Neural cell (in vitro differentiated cells): ENCODE data around the gene NKD1. TPM values are rescaled to one million over a fixed set of nuclear protein-coding genes. Genes with fewer than 3 reads are reported as not detected.

Source experiments
- H2AFZ ChIP-seq: fragments of 200-600, 300-800 bp; sonication (generic), shearing (Covaris generic); 2 replicates; pipeline ENCODE4 v1.6.0; 2014; ENCODE audit warnings: low read depth, mild to moderate bottlenecking, antibody characterized with exemption, low read length, moderate library complexity
- H3F3A ChIP-seq: fragments of 200-600 bp; shearing (Covaris generic); 2 replicates; pipeline ENCODE4 v1.6.1; 2016; ENCODE audit warnings: mild to moderate bottlenecking, moderate library complexity, mixed read lengths, antibody characterized with exemption, low read length; ENCODE audit not compliant: insufficient read depth, poor library complexity, severe bottlenecking
- H3K27ac ChIP-seq: fragments of 200-600, 300-800 bp; sonication (generic), shearing (Covaris generic); 2 replicates; pipeline ENCODE4 v1.5.1; 2014; ENCODE audit warnings: mild to moderate bottlenecking, low read length, moderate library complexity
- H3K27me3 ChIP-seq: fragments of 300-800, 200-600 bp; sonication (generic), shearing (Covaris generic); 2 replicates; pipeline ENCODE4 v1.6.0; 2014; ENCODE audit warnings: mild to moderate bottlenecking, low read depth, low read length, moderate library complexity; ENCODE audit not compliant: insufficient read depth
- H3K36me3 ChIP-seq: fragments of 300-800, 200-600 bp; sonication (generic), shearing (Covaris generic); 2 replicates; pipeline ENCODE4 v1.5.1; 2014; ENCODE audit warnings: mild to moderate bottlenecking, antibody characterized with exemption, low read length, moderate library complexity; ENCODE audit not compliant: insufficient read depth
- H3K4me2 ChIP-seq: fragments of 300-800, 200-600 bp; sonication (generic), shearing (Covaris generic); 2 replicates; pipeline ENCODE4 v1.6.0; 2014; ENCODE audit warnings: mild to moderate bottlenecking, low read length
- H3K4me3 ChIP-seq: fragments of 300-800, 200-600 bp; sonication (generic), shearing (Covaris generic); 2 replicates; pipeline ENCODE4 v1.5.1; 2014; ENCODE audit warnings: mild to moderate bottlenecking, low read length, moderate library complexity
- H3K79me2 ChIP-seq: fragments of 200-600 bp; shearing (Covaris generic); replicated peaks from 2 replicates; pipeline ENCODE4 v1.6.0; 2014; ENCODE audit warnings: mild to moderate bottlenecking, low read length, moderate library complexity; ENCODE audit not compliant: insufficient read depth
- H3K9ac ChIP-seq: fragments of 300-800, 200-600 bp; sonication (generic), shearing (Covaris generic); 2 replicates; pipeline ENCODE4 v1.6.1; 2016; ENCODE audit warnings: mild to moderate bottlenecking, low read length, mixed read lengths
- H3K9me2 ChIP-seq: fragments of 200-600 bp; shearing (Covaris generic); 2 replicates; pipeline ENCODE4 v1.6.1; 2016; ENCODE audit warnings: mild to moderate bottlenecking, low read length, mixed read lengths; ENCODE audit not compliant: insufficient read depth
- H3K9me3 ChIP-seq: fragments of 200-600, 300-800 bp; sonication (generic), shearing (Covaris generic); 2 replicates; pipeline ENCODE4 v1.6.1; 2016; ENCODE audit warnings: mild to moderate bottlenecking, mixed run types, low read length, moderate library complexity, mixed read lengths
- H4K20me1 ChIP-seq: fragments of 200-600 bp; shearing (Covaris generic); 2 replicates; pipeline ENCODE4 v1.6.1; 2016; ENCODE audit warnings: mild to moderate bottlenecking, mixed run types; ENCODE audit not compliant: insufficient read depth
- EP300 ChIP-seq: fragments of 450-650 bp; conservative IDR thresholded peaks from 2 replicates; pipeline ENCODE4 v1.6.1; 2014; ENCODE audit warnings: antibody characterized with exemption, mild to moderate bottlenecking, moderate library complexity; ENCODE audit not compliant: poor library complexity, severe bottlenecking
- EZH2 ChIP-seq: fragments of 200-600, 300-800 bp; shearing (Covaris generic), sonication (generic); IDR thresholded peaks from 2 replicates; pipeline ENCODE4 v1.6.1; 2014; ENCODE audit warnings: antibody characterized with exemption, low read length, borderline replicate concordance, mild to moderate bottlenecking; ENCODE audit not compliant: insufficient read depth, poor library complexity, severe bottlenecking
- MXI1 ChIP-seq: fragments of 450-650 bp; conservative IDR thresholded peaks from 2 replicates; pipeline ENCODE4 v1.6.1; 2014; ENCODE audit warnings: antibody characterized with exemption, mild to moderate bottlenecking; ENCODE audit not compliant: poor library complexity, severe bottlenecking
- POLR2AphosphoS5 ChIP-seq: IDR thresholded peaks from 2 replicates; pipeline ENCODE4 v1.6.1; 2012
- RAD21 ChIP-seq: fragments of 450-650 bp; conservative IDR thresholded peaks from 2 replicates; pipeline ENCODE4 v1.6.1; 2014; ENCODE audit warnings: antibody characterized with exemption, mild to moderate bottlenecking, moderate library complexity
- SMC3 ChIP-seq: fragments of 450-650 bp; conservative IDR thresholded peaks from 2 replicates; pipeline ENCODE4 v1.6.1; 2014; ENCODE audit warnings: antibody characterized with exemption, mild to moderate bottlenecking, moderate library complexity; ENCODE audit not compliant: poor library complexity
- TAF1 ChIP-seq: IDR thresholded peaks from 2 replicates; pipeline ENCODE4 v1.6.1; 2012; ENCODE audit warnings: low read depth
- polyA plus RNA-seq: library from polyadenylated mRNA; depleted of rRNA; stranded (reverse); fragments of >200 nt; gene quantifications from 2 replicates; pipeline ENCODE4 v1.2.3, GENCODE V29; 2014
- TF ChIP-seq, protein P1 (sequence below): fragments of 450-650 bp; IDR thresholded peaks from 2 replicates; pipeline ENCODE4 v1.5.1; 2014; ENCODE audit warnings: antibody characterized with exemption, mild to moderate bottlenecking, moderate library complexity; ENCODE audit not compliant: poor library complexity, severe bottlenecking

NKD1 gene
- polyA plus RNA-seq, 1 donor from 2014 or later, result 1.1 TPM

DNA sequence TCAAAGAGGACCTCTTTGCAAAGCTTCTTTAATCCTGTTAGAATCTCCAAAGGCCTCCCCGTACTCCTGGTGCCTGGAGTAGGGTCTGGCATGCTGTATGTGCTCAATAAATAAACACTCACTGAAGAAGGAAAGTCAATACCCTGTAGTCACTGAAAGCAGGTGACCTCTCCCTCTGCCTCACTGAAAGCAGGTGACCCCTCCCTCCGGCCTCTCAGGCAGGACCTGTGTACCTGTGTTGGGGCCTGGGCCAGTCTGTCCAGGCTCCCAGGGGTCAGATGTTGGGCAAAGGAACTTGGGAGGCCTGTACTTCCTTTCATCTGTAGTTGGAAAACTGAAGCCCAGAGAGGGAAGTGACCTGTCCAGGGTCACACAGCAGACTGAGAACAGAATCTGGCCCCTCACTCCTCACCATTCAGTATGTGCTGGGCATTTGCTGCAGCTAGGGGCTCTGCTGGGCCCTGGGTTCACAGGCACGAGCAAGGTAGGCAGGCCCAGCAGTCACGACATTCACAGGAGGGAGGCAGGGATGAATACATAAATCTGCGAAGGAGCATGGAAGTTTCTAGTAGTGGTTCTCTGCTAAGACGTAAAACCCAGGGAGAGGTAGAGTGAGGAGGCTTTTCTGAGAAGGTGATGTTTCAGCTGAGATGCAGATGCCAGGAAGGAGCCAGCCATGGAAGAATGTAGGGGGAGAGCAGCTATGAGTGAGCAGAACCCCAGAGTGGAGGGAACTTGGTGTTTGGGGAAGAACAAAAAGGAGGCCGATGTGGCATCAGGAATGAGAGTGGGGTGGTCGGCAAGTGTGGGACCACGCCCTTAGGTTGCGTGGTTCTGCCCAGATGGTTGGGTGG lies 64.0 kb downstream of the NKD1 start:
- Histone ChIP-seq H3K9me2 (no peaks in the 10 kb centered on the region), H3K4me2 (no peak overlapping the region), H3F3A (no peaks in the 10 kb centered on the region), H4K20me1 (no peaks in the 10 kb centered on the region), H2AFZ (no peak overlapping the region), H3K9me3 (no peaks in the 10 kb centered on the region), H3K4me3 (no peak overlapping the region), H3K27ac (no peak overlapping the region), H3K79me2 (no peaks in the 10 kb centered on the region), H3K36me3 (no peaks in the 10 kb centered on the region), H3K9ac (no peak overlapping the region), H3K27me3 (no peaks in the 10 kb centered on the region)
- TF ChIP-seq TAF1 (no peak), POLR2AphosphoS5 (no peak), EZH2 (no peak), SMC3 (no peak)

DNA sequence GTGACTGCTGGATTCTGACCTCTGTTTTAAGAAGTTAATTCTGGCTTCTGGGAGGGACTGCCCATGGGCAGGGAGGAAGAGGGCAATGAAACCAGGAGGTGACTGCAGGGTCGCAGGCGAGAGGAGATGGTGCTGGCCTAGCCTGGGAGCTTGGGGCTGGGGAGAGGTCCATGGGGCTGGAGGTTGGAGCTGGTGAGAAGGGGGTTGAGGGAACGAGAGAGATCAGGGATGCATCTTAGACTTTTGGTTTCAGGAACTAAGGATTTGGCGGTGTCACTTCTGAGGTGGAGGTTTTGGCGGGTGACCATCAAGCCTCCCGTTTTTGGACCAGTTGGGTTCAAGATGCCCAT lies 64.6 kb downstream of the NKD1 start:
- Histone ChIP-seq H3K27me3 (no peaks in the 10 kb centered on the region), H3K4me3 (no peak overlapping the region), H4K20me1 (no peaks in the 10 kb centered on the region), H3K36me3 (no peaks in the 10 kb centered on the region), H3K9ac (no peak overlapping the region), H3F3A (no peaks in the 10 kb centered on the region), H3K9me3 (no peaks in the 10 kb centered on the region), H2AFZ (no peak overlapping the region), H3K27ac (no peak overlapping the region), H3K4me2 (no peak overlapping the region), H3K79me2 (no peaks in the 10 kb centered on the region), H3K9me2 (no peaks in the 10 kb centered on the region)
- no peak for TF ChIP-seq RAD21

DNA sequence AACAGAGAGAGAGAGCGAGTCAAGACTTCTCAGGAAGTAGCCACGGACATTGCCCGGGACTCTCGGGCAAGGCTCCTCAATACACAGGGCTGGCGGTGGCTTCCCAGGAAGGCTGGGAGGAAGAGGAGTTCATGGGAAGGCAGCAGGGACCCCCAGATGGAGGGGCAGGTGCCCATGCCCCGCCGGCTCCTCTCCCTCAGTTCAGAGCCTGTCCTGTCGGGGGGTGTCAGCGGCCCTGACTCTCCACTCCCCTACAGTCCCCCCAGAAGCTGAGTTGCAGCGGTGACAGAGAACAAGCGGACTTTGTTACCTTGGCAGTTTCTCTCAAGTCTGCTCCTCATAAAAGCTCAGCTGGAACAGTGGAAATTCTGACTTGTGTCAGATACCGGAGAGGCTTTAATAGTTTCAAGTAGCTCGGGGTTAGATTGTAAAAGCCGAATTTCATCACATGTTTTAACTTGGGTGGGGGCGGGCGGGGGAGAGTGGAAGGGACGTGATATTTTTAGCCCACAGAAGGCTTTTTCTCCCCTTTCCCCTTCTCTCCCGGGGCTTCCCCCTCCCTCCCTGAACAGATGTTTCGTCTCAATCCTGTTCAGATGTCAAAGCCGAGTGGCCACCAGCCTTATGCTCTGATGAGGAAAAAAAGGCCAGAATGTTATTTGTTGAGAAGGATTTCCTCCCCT lies 65.2 kb downstream of the NKD1 start:
- no peak overlapping the region for H3K27ac ChIP-seq
- H3K79me2 ChIP-seq, result no peaks in the 10 kb centered on the region
- no peak overlapping the region for H3K4me2 ChIP-seq
- H3F3A ChIP-seq, result no peaks in the 10 kb centered on the region
- H3K36me3 ChIP-seq, result no peaks in the 10 kb centered on the region
- no peaks in the 10 kb centered on the region for H3K9me3 ChIP-seq
- H3K27me3 ChIP-seq, result no peaks in the 10 kb centered on the region
- H3K9ac ChIP-seq, result no peak overlapping the region
- H4K20me1 ChIP-seq, result no peaks in the 10 kb centered on the region
- TF ChIP-seq RAD21, result no peak
- no peak for TF ChIP-seq EP300
- no peak for TF ChIP-seq MXI1
- no peak for TF ChIP-seq TAF1
- TF ChIP-seq EZH2, result no peak
- H2AFZ ChIP-seq, result no peak overlapping the region
- no peaks in the 10 kb centered on the region for H3K9me2 ChIP-seq
- no peak overlapping the region for H3K4me3 ChIP-seq

DNA sequence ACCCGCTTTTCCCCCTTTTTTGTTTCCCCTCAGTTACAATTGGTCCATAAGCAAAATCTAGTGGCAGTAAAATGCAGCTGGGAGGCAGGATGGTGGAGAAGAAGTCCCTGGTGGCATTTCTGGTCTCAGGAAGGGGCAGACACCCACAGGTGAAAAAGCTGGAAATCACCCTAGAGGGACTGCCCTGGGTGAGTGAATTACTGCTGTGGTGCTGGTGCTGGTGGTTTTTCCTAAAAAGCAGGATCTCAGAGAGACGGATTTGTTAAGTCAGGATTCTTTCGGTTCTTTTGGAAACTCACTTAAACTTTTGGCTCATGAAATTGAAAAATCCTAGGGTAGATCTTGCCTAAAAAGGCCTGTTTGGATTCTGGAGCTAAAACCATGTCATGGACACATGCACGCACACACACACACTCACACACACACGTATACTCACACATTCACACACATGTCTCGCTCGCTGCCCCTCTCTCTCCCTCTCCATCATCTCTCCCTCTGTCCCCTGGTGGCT lies 65.8 kb downstream of the NKD1 start:
- TF ChIP-seq, protein P1, sequence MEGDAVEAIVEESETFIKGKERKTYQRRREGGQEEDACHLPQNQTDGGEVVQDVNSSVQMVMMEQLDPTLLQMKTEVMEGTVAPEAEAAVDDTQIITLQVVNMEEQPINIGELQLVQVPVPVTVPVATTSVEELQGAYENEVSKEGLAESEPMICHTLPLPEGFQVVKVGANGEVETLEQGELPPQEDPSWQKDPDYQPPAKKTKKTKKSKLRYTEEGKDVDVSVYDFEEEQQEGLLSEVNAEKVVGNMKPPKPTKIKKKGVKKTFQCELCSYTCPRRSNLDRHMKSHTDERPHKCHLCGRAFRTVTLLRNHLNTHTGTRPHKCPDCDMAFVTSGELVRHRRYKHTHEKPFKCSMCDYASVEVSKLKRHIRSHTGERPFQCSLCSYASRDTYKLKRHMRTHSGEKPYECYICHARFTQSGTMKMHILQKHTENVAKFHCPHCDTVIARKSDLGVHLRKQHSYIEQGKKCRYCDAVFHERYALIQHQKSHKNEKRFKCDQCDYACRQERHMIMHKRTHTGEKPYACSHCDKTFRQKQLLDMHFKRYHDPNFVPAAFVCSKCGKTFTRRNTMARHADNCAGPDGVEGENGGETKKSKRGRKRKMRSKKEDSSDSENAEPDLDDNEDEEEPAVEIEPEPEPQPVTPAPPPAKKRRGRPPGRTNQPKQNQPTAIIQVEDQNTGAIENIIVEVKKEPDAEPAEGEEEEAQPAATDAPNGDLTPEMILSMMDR, result no peak
- Histone ChIP-seq H3K27me3 (no peaks in the 10 kb centered on the region), H3K9me3 (no peaks in the 10 kb centered on the region), H3K36me3 (no peaks in the 10 kb centered on the region), H4K20me1 (no peaks in the 10 kb centered on the region), H3K9me2 (no peaks in the 10 kb centered on the region), H3K4me3 (no peak overlapping the region), H3F3A (no peaks in the 10 kb centered on the region), H3K27ac (no peak overlapping the region), H3K79me2 (no peaks in the 10 kb centered on the region), H2AFZ (no peak overlapping the region), H3K4me2 (no peak overlapping the region), H3K9ac (no peak overlapping the region)
